OCI-LY1 (cell line): ENCODE results near the gene MRPS22.

Experiments used
- H2AFZ ChIP-seq: fragments of 200-600 bp; sonication (generic), shearing (Covaris generic); 2 replicates; pipeline ENCODE4 v1.6.0; 2014; ENCODE audit warnings: antibody characterized with exemption, mild to moderate bottlenecking, low read length
- H3F3A ChIP-seq: fragments of 200-600 bp; sonication (generic), shearing (Covaris generic); 2 replicates; pipeline ENCODE4 v1.6.0; 2014; ENCODE audit warnings: mild to moderate bottlenecking, antibody characterized with exemption, low read length, moderate library complexity; ENCODE audit not compliant: insufficient read depth
- H3K27ac ChIP-seq: fragments of 200-600 bp; sonication (generic); 2 replicates; pipeline ENCODE4 v1.5.1; 2014; ENCODE audit warnings: low read length, mixed run types, mild to moderate bottlenecking, low read depth; ENCODE audit not compliant: poor library complexity, severe bottlenecking
- H3K27me3 ChIP-seq: fragments of 200-600 bp; sonication (generic); 2 replicates; pipeline ENCODE4 v1.6.0; 2014; ENCODE audit warnings: antibody characterized with exemption, mild to moderate bottlenecking, low read length, moderate library complexity; ENCODE audit not compliant: insufficient read depth
- H3K36me3 ChIP-seq: fragments of 200-600 bp; sonication (generic); 2 replicates; pipeline ENCODE4 v1.6.1; 2014; ENCODE audit warnings: mild to moderate bottlenecking, antibody characterized with exemption, low read length, moderate library complexity, mixed read lengths; ENCODE audit not compliant: insufficient read depth
- H3K4me1 ChIP-seq: fragments of 200-600 bp; sonication (generic); 2 replicates; pipeline ENCODE4 v1.5.1; 2014; ENCODE audit warnings: mild to moderate bottlenecking, low read length, moderate library complexity; ENCODE audit not compliant: insufficient read depth, severe bottlenecking
- H3K4me2 ChIP-seq: fragments of 200-600 bp; sonication (generic), shearing (Covaris generic); 2 replicates; pipeline ENCODE4 v1.6.1; 2014; ENCODE audit warnings: low read length
- H3K4me3 ChIP-seq: fragments of 200-600 bp; sonication (generic); 2 replicates; pipeline ENCODE4 v1.5.1; 2014; ENCODE audit warnings: low read length, low read depth, mild to moderate bottlenecking, mixed read lengths; ENCODE audit not compliant: poor library complexity, severe bottlenecking
- H3K79me2 ChIP-seq: fragments of 200-600 bp; shearing (Covaris generic); 2 replicates; pipeline ENCODE4 v1.6.1; 2016; ENCODE audit warnings: mixed run types, low read length, mixed read lengths; ENCODE audit not compliant: insufficient read depth
- H3K9ac ChIP-seq: fragments of 200-600 bp; sonication (generic), shearing (Covaris generic); 2 replicates; pipeline ENCODE4 v1.6.1; 2014; ENCODE audit warnings: mild to moderate bottlenecking, low read length, mixed read lengths
- H3K9me2 ChIP-seq: fragments of 200-600 bp; sonication (generic), shearing (Covaris generic); 2 replicates; pipeline ENCODE4 v1.6.1; 2014; ENCODE audit warnings: low read depth, mild to moderate bottlenecking, low read length, mixed read lengths
- H3K9me3 ChIP-seq: fragments of 200-600 bp; shearing (Covaris generic); 2 replicates; pipeline ENCODE4 v1.6.1; 2014; ENCODE audit warnings: low read length, mixed read lengths
- H4K20me1 ChIP-seq: fragments of 200-600 bp; sonication (generic), shearing (Covaris generic); 2 replicates; pipeline ENCODE4 v1.6.0; 2016; ENCODE audit warnings: mild to moderate bottlenecking, low read length; ENCODE audit not compliant: insufficient read depth
- EZH2 ChIP-seq: fragments of 200-600 bp; sonication (generic), shearing (Covaris generic); IDR thresholded peaks from 2 replicates; pipeline ENCODE4 v1.8.0; 2017; ENCODE audit warnings: borderline replicate concordance, mixed run types, mild to moderate bottlenecking, antibody characterized with exemption, low read length, moderate library complexity, mixed read lengths
- TF ChIP-seq, protein P1 (sequence below): fragments of 200-600 bp; sonication (generic), shearing (Covaris generic); IDR thresholded peaks from 2 replicates; pipeline ENCODE4 v1.5.1; 2017; ENCODE audit warnings: mild to moderate bottlenecking, antibody characterized with exemption, low read length, moderate library complexity, mixed read lengths

MRPS22 gene

DNA sequence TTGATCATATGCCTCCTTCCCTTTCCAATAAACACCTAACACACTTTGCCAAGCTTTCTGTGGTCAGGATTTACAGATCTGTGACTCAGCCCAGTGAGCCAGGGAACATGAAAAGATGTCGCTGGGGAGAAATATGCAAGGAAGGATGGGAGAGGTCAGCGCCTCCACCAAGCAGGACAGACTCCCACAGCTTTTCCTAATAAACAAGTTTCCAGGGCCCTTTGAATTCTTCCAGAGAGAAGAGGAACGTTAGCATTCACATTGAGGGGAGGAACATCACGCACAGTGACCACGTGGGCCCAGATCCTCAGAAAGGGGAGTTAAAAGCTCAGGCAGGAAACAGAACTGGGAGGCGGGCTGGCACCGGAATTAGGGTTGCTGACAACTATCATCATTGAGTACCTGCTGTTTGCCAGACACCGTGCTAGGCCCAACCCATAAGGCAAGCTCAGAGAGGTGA, 33.3 kb upstream of the MRPS22 start:
- H3K79me2 ChIP-seq = no peaks in the 10 kb centered on the region
- no peak overlapping the region for H3K27ac ChIP-seq
- no peak overlapping the region for H3K4me3 ChIP-seq
- H3K36me3 ChIP-seq = no peaks in the 10 kb centered on the region
- H3K27me3 ChIP-seq = peaks cover 5% of the 10 kb centered on the region
- no peak overlapping the region for H3K4me2 ChIP-seq
- H3K9me2 ChIP-seq = no peaks in the 10 kb centered on the region
- H3K9me3 ChIP-seq = no peaks in the 10 kb centered on the region
- no peaks in the 10 kb centered on the region for H3K4me1 ChIP-seq
- H4K20me1 ChIP-seq = no peaks in the 10 kb centered on the region
- H2AFZ ChIP-seq = no peak overlapping the region
- TF ChIP-seq, protein P1, sequence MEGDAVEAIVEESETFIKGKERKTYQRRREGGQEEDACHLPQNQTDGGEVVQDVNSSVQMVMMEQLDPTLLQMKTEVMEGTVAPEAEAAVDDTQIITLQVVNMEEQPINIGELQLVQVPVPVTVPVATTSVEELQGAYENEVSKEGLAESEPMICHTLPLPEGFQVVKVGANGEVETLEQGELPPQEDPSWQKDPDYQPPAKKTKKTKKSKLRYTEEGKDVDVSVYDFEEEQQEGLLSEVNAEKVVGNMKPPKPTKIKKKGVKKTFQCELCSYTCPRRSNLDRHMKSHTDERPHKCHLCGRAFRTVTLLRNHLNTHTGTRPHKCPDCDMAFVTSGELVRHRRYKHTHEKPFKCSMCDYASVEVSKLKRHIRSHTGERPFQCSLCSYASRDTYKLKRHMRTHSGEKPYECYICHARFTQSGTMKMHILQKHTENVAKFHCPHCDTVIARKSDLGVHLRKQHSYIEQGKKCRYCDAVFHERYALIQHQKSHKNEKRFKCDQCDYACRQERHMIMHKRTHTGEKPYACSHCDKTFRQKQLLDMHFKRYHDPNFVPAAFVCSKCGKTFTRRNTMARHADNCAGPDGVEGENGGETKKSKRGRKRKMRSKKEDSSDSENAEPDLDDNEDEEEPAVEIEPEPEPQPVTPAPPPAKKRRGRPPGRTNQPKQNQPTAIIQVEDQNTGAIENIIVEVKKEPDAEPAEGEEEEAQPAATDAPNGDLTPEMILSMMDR = no peak
- no peak for TF ChIP-seq EZH2
- H3F3A ChIP-seq = no peaks in the 10 kb centered on the region
- H3K9ac ChIP-seq = no peak overlapping the region

- Histone ChIP-seq H3K9me2 (no peaks in the 10 kb centered on the region), H3K4me1 (no peaks in the 10 kb centered on the region), H3K79me2 (no peaks in the 10 kb centered on the region), H4K20me1 (no peaks in the 10 kb centered on the region), H2AFZ (no peak overlapping the region), H3K27me3 (peaks cover 5% of the 10 kb centered on the region), H3K27ac (no peak overlapping the region), H3K4me2 (no peak overlapping the region), H3K36me3 (no peaks in the 10 kb centered on the region), H3K9ac (no peak overlapping the region), H3K9me3 (no peaks in the 10 kb centered on the region), H3F3A (no peaks in the 10 kb centered on the region), H3K4me3 (no peak overlapping the region)
- TF ChIP-seq, protein P1 = no peak
- no peak for TF ChIP-seq EZH2
Observed at GRCh38 chr3:139311557-139311956, 32.3 kb upstream of the MRPS22 start.

- Histone ChIP-seq H3K9me2 (no peaks in the 10 kb centered on the region), H3K4me1 (no peaks in the 10 kb centered on the region), H4K20me1 (no peaks in the 10 kb centered on the region), H3K4me3 (no peak overlapping the region), H2AFZ (no peak overlapping the region), H3K9me3 (no peaks in the 10 kb centered on the region), H3K36me3 (no peaks in the 10 kb centered on the region), H3K4me2 (no peak overlapping the region), H3K27ac (no peak overlapping the region), H3K27me3 (peaks cover 5% of the 10 kb centered on the region), H3K9ac (no peak overlapping the region), H3F3A (no peaks in the 10 kb centered on the region), H3K79me2 (no peaks in the 10 kb centered on the region)
- TF ChIP-seq EZH2 = no peak
- TF ChIP-seq, protein P1 = no peak
Observed at GRCh38 chr3:139312416-139312815, 31.4 kb upstream of the MRPS22 start.
